Measurements from ENCODE around the gene SOD3. TPM values are rescaled to one million over a fixed set of nuclear protein-coding genes. Genes with fewer than 3 reads are reported as not detected.

SOD3 gene
- total RNA-seq, 3 donors from 2014 or later (not counting 1 experiment from before 2014, with no cell fraction given), result not detected

- Mint-ChIP-seq H3K36me3 (no peaks in the 10 kb centered on the region), H3K4me3 (no peak overlapping the region), H3K9me3 (peaks cover 2 to 5% of the 10 kb centered on the region in 2 donors), H3K27ac (no peak overlapping the region), H3K27me3 (ENCODE audit: low read depth in 2 of 2) (no peaks in the 10 kb centered on the region), H3K4me1 (no peaks in the 10 kb centered on the region)
- ATAC-seq, result no peak
- TF ChIP-seq CTCF (IDR thresholded peaks at IDR 0.05), result no peak
- H3K36me3 ChIP-seq (ENCODE audit: control insufficient read depth, insufficient read depth, low read length), result no peaks in the 10 kb centered on the region
- DNase-seq, result no peak
- no peaks in the 10 kb centered on the region for H3K4me1 ChIP-seq (ENCODE audit: control insufficient read depth, insufficient read depth, low read length)
- WGBS (ENCODE audit: insufficient coverage), result 83% methylated on average over 4 of the region's 6 CpGs
- H3K4me3 ChIP-seq (ENCODE audit: low read length), result no peak overlapping the region
- H3K27me3 ChIP-seq (ENCODE audit: control insufficient read depth, insufficient read depth, low read length), result no peaks in the 10 kb centered on the region
- intact Hi-C loops (cut with micrococcal nuclease), result no loop called here
- H3K27ac ChIP-seq (ENCODE audit: low read length), result no peak overlapping the region
- no peaks in the 10 kb centered on the region for H3K9me3 ChIP-seq (ENCODE audit: control insufficient read depth, insufficient read depth, low read length)
These were observed 13.2 kb upstream of the SOD3 start for GRCh38 chr4:24781999-24782745.

- Histone ChIP-seq H3K4me3 (ENCODE audit: low read length) (no peak overlapping the region), H3K36me3 (ENCODE audit: control insufficient read depth, insufficient read depth, low read length) (no peaks in the 10 kb centered on the region), H3K27ac (ENCODE audit: low read length) (no peak overlapping the region), H3K27me3 (ENCODE audit: control insufficient read depth, insufficient read depth, low read length) (no peaks in the 10 kb centered on the region), H3K4me1 (ENCODE audit: control insufficient read depth, insufficient read depth, low read length) (no peaks in the 10 kb centered on the region), H3K9me3 (ENCODE audit: control insufficient read depth, insufficient read depth, low read length) (no peaks in the 10 kb centered on the region)
- H3K9me3 Mint-ChIP-seq, result peaks cover 4 to 6% of the 10 kb centered on the region in 2 donors
- no peak overlapping the region for H3K4me3 Mint-ChIP-seq
- no peak overlapping the region for H3K27ac Mint-ChIP-seq
- no peaks in the 10 kb centered on the region for H3K27me3 Mint-ChIP-seq (ENCODE audit: low read depth in 2 of 2)
- no peak for ATAC-seq
- no peaks in the 10 kb centered on the region for H3K36me3 Mint-ChIP-seq
- no peak for DNase-seq
- no peak for TF ChIP-seq CTCF (IDR thresholded peaks at IDR 0.05)
- H3K4me1 Mint-ChIP-seq, result no peaks in the 10 kb centered on the region
- intact Hi-C loops (cut with micrococcal nuclease), result no loop called here
- WGBS (ENCODE audit: insufficient coverage), result 91% methylated on average over 3 of the region's 3 CpGs
These were observed 11.9 kb upstream of the SOD3 start for GRCh38 chr4:24783506-24783905.

- Mint-ChIP-seq H3K4me1 (no peaks in the 10 kb centered on the region), H3K4me3 (no peak overlapping the region), H3K36me3 (no peaks in the 10 kb centered on the region), H3K9me3 (peaks cover 2 to 4% of the 10 kb centered on the region in 2 donors), H3K27me3 (ENCODE audit: low read depth in 2 of 2) (no peaks in the 10 kb centered on the region), H3K27ac (no peak overlapping the region)
- no peak for TF ChIP-seq CTCF (IDR thresholded peaks at IDR 0.05)
- H3K9me3 ChIP-seq (ENCODE audit: control insufficient read depth, insufficient read depth, low read length), result no peaks in the 10 kb centered on the region
- no peak for ATAC-seq
- H3K4me1 ChIP-seq (ENCODE audit: control insufficient read depth, insufficient read depth, low read length), result no peaks in the 10 kb centered on the region
- H3K36me3 ChIP-seq (ENCODE audit: control insufficient read depth, insufficient read depth, low read length), result no peaks in the 10 kb centered on the region
- H3K4me3 ChIP-seq (ENCODE audit: low read length), result no peak overlapping the region
- no peak overlapping the region for H3K27ac ChIP-seq (ENCODE audit: low read length)
- intact Hi-C loops (cut with micrococcal nuclease), result no loop called here
- no peak for DNase-seq
- H3K27me3 ChIP-seq (ENCODE audit: control insufficient read depth, insufficient read depth, low read length), result no peaks in the 10 kb centered on the region
These were observed 4.3 kb upstream of the SOD3 start for GRCh38 chr4:24791043-24791442.

GRCh38 chr4:24792552-24792951, 2.8 kb upstream of the SOD3 start:
- Histone ChIP-seq H3K4me1 (ENCODE audit: control insufficient read depth, insufficient read depth, low read length) (no peaks in the 10 kb centered on the region), H3K27me3 (ENCODE audit: control insufficient read depth, insufficient read depth, low read length) (no peaks in the 10 kb centered on the region), H3K9me3 (ENCODE audit: control insufficient read depth, insufficient read depth, low read length) (no peaks in the 10 kb centered on the region), H3K27ac (ENCODE audit: low read length) (no peak overlapping the region), H3K36me3 (ENCODE audit: control insufficient read depth, insufficient read depth, low read length) (no peaks in the 10 kb centered on the region), H3K4me3 (ENCODE audit: low read length) (no peak overlapping the region)
- no peak for DNase-seq
- no peaks in the 10 kb centered on the region for H3K27me3 Mint-ChIP-seq (ENCODE audit: low read depth in 2 of 2)
- H3K9me3 Mint-ChIP-seq, result peaks cover 0 to 4% of the 10 kb centered on the region in 2 donors
- no peak overlapping the region for H3K4me3 Mint-ChIP-seq
- intact Hi-C loops (cut with micrococcal nuclease), result no loop called here
- H3K4me1 Mint-ChIP-seq, result no peaks in the 10 kb centered on the region
- WGBS (ENCODE audit: insufficient coverage), result 79% methylated on average over 4 of the region's 4 CpGs
- no peak overlapping the region for H3K27ac Mint-ChIP-seq
- TF ChIP-seq CTCF (IDR thresholded peaks at IDR 0.05), result no peak
- ATAC-seq, result no peak
- no peaks in the 10 kb centered on the region for H3K36me3 Mint-ChIP-seq

All from natural killer cell (primary cell).